ENCODE results near the gene NECTIN1. TPM values are rescaled to one million over a fixed set of nuclear protein-coding genes. Genes with fewer than 3 reads are reported as not detected.

Gene NECTIN1
- total RNA-seq, 1 donor: 7.8 TPM

- TF ChIP-seq CTCF (IDR thresholded peaks at IDR 0.05; ENCODE audit: insufficient read depth, low read length): no peak
- no peak overlapping the region for H3K4me3 ChIP-seq (ENCODE audit: low read depth, low read length)
- no peak for DNase-seq (ENCODE audit: low read depth)
Measured at GRCh38 chr11:119663279-119663678, 65.7 kb downstream of the NECTIN1 start.

GRCh38 chr11:119661226-119661625 is 67.8 kb downstream of the NECTIN1 start:
- no peak for TF ChIP-seq CTCF (IDR thresholded peaks at IDR 0.05; ENCODE audit: insufficient read depth, low read length)
- DNase-seq (ENCODE audit: low read depth): no peak
- H3K4me3 ChIP-seq (ENCODE audit: low read depth, low read length): no peak overlapping the region

- no peak for TF ChIP-seq CTCF (IDR thresholded peaks at IDR 0.05; ENCODE audit: insufficient read depth, low read length)
- no peak for DNase-seq (ENCODE audit: low read depth)
Measured at GRCh38 chr11:119659971-119660723, 68.9 kb downstream of the NECTIN1 start.

GRCh38 chr11:119652907-119653659 is 75.9 kb downstream of the NECTIN1 start:
- DNase-seq (ENCODE audit: low read depth): no peak
- H3K4me3 ChIP-seq (ENCODE audit: low read depth, low read length): no peak overlapping the region
- TF ChIP-seq CTCF (IDR thresholded peaks at IDR 0.05; ENCODE audit: insufficient read depth, low read length): no peak

More at GRCh38 chr11:119659971-119660723, 68.9 kb downstream of the NECTIN1 start:
- no peak overlapping the region for H3K4me3 ChIP-seq (ENCODE audit: low read depth, low read length)

- peak; percentile 11 for DNase-seq (ENCODE audit: low read depth)
- H3K4me3 ChIP-seq (ENCODE audit: low read depth, low read length): no peak overlapping the region
- TF ChIP-seq CTCF (IDR thresholded peaks at IDR 0.05; ENCODE audit: insufficient read depth, low read length): no peak
Measured at GRCh38 chr11:119651802-119652584, 77.0 kb downstream of the NECTIN1 start.

GRCh38 chr11:119650251-119650650 is 78.7 kb downstream of the NECTIN1 start:
- no peak for DNase-seq (ENCODE audit: low read depth)
- no peak overlapping the region for H3K4me3 ChIP-seq (ENCODE audit: low read depth, low read length)
- no peak for TF ChIP-seq CTCF (IDR thresholded peaks at IDR 0.05; ENCODE audit: insufficient read depth, low read length)
